A549 (cell line): Measurements from ENCODE around the gene PTPN9.
"Not testable (repeated sequence)": the region's sequence is repeated elsewhere in the genome, so short reads cannot be mapped to it uniquely, and the experiment has no call there.

Experiments
- CEBPB ChIP-seq, 2 experiments: fragments of >200 bp in 1 of 2; sonication (Bioruptor Twin) in 1 of 2; formaldehyde crosslinking in 1 of 2; IDR thresholded peaks; 2 replicates each; pipeline ENCODE4 v1.6.1; 2012 to 2016
- JUN ChIP-seq, 2 experiments: fragments of >200 bp; sonication (Bioruptor Twin); formaldehyde crosslinking; IDR thresholded peaks; 2 replicates in 1 of 2; 3 replicates in 1 of 2; pipeline ENCODE4 v1.6.1; 2016 to 2017
- POLR2A ChIP-seq: IDR thresholded peaks from 2 replicates; pipeline ENCODE4 v1.6.1; 2012; ENCODE audit warnings: mild to moderate bottlenecking, low read length
- TF ChIP-seq, protein P1 (sequence below): fragments of >200 bp; sonication (Bioruptor Twin); formaldehyde crosslinking; IDR thresholded peaks from 3 replicates; pipeline ENCODE4 v1.5.1; 2016

DNA sequence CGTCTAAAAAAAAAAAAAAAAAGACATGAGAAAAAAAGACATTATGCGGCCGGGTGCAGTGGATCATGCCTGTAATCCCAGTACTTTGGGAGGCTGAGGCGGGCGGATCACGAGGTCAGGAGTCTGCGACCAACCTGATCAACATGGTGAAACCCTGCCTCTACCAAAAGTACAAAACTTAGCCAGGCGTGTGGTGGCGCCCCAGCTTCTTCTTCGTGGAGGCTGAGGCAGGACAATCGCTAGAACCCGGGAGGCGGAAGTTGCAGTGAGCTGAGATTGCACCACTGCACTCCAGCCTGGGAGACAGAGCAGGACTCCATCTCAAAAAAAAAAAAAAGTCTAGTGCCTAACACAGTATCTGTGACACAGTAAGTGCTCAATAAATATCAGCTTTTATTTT, 130.9 kb downstream of the PTPN9 start:
- not testable (repeated sequence) for TF ChIP-seq POLR2A; CEBPB (IDR thresholded peaks at IDR 0.05); JUN (IDR thresholded peaks at IDR 0.05)
- TF ChIP-seq, protein P1, sequence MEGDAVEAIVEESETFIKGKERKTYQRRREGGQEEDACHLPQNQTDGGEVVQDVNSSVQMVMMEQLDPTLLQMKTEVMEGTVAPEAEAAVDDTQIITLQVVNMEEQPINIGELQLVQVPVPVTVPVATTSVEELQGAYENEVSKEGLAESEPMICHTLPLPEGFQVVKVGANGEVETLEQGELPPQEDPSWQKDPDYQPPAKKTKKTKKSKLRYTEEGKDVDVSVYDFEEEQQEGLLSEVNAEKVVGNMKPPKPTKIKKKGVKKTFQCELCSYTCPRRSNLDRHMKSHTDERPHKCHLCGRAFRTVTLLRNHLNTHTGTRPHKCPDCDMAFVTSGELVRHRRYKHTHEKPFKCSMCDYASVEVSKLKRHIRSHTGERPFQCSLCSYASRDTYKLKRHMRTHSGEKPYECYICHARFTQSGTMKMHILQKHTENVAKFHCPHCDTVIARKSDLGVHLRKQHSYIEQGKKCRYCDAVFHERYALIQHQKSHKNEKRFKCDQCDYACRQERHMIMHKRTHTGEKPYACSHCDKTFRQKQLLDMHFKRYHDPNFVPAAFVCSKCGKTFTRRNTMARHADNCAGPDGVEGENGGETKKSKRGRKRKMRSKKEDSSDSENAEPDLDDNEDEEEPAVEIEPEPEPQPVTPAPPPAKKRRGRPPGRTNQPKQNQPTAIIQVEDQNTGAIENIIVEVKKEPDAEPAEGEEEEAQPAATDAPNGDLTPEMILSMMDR: not testable (repeated sequence)
